Retinal pigment epithelial cell (primary cell): ENCODE results near the gene LYST.

Source experiments
- DNase-seq: peaks from one replicate; pipeline ENCODE4 v3.0.0-alpha.2; 2010; ENCODE audit warnings: low read depth
- H3K4me3 ChIP-seq: 2 replicates; pipeline ENCODE4 v1.5.1; 2011; ENCODE audit warnings: mild to moderate bottlenecking, low read length, control low read depth, moderate library complexity
- CTCF ChIP-seq: conservative IDR thresholded peaks from 2 replicates; pipeline ENCODE4 v1.5.1; 2011; ENCODE audit warnings: low read depth, low read length, control low read depth, inconsistent platforms

The LYST gene

GRCh38 chr1:235781807-235782206, 84.9 kb downstream of the LYST start:
- no peak overlapping the region for H3K4me3 ChIP-seq
- TF ChIP-seq CTCF, result no peak
- DNase-seq, result no peak

- no peak overlapping the region for H3K4me3 ChIP-seq
- TF ChIP-seq CTCF, result no peak
- DNase-seq, result no peak
Observed at GRCh38 chr1:235779770-235780169, 86.9 kb downstream of the LYST start.

- H3K4me3 ChIP-seq, result no peak overlapping the region
- TF ChIP-seq CTCF, result no peak
- DNase-seq, result no peak
Observed at GRCh38 chr1:235776396-235776795, 90.3 kb downstream of the LYST start.

- no peak for DNase-seq
- no peak overlapping the region for H3K4me3 ChIP-seq
- TF ChIP-seq CTCF, result no peak
Observed at GRCh38 chr1:235775246-235775860, 91.4 kb downstream of the LYST start.

- DNase-seq, result no peak
- no peak overlapping the region for H3K4me3 ChIP-seq
- no peak for TF ChIP-seq CTCF
Observed at GRCh38 chr1:235767795-235768194, 98.9 kb downstream of the LYST start.

GRCh38 chr1:235766794-235767285, 99.9 kb downstream of the LYST start:
- DNase-seq, result no peak
- TF ChIP-seq CTCF, result no peak
- H3K4me3 ChIP-seq, result no peak overlapping the region

GRCh38 chr1:235763962-235764361, 102.7 kb downstream of the LYST start:
- no peak for DNase-seq

More at GRCh38 chr1:235763962-235764361, 102.7 kb downstream of the LYST start:
- TF ChIP-seq CTCF, result no peak
- H3K4me3 ChIP-seq, result no peak overlapping the region
